SK-N-SH (cell line): ENCODE results near the gene FOXK2.

Experiments
- CTCF ChIP-seq: fragments of 200-600 bp; sonication (generic); IDR thresholded peaks from 2 replicates; pipeline ENCODE4 v1.6.1; 2017; ENCODE audit warnings: antibody characterized with exemption, mild to moderate bottlenecking, moderate library complexity
- EZH2phosphoT487 ChIP-seq: fragments of 200-600 bp; sonication (generic); IDR thresholded peaks from 2 replicates; pipeline ENCODE4 v1.6.1; 2017; ENCODE audit warnings: low read depth, mixed run types, mild to moderate bottlenecking, antibody characterized with exemption, moderate library complexity, borderline replicate concordance
- FOSL2 ChIP-seq: IDR thresholded peaks from 2 replicates; pipeline ENCODE4 v1.4.0; 2012; ENCODE audit warnings: low read depth, mild to moderate bottlenecking, moderate library complexity, borderline replicate concordance
- GABPA ChIP-seq: IDR thresholded peaks from 2 replicates; pipeline ENCODE4 v1.4.0; 2012; ENCODE audit warnings: low read depth, mild to moderate bottlenecking
- MAX ChIP-seq: IDR thresholded peaks from 2 replicates; pipeline ENCODE4 v1.4.0; 2012; ENCODE audit warnings: low read depth
- NFIC ChIP-seq: IDR thresholded peaks from 2 replicates; pipeline ENCODE4 v1.4.0; 2012; ENCODE audit warnings: borderline replicate concordance
- POLR2AphosphoS5 ChIP-seq: IDR thresholded peaks from 2 replicates; pipeline ENCODE4 v1.6.1; 2012; ENCODE audit warnings: low read depth, low read length
- RAD21 ChIP-seq: IDR thresholded peaks from 2 replicates; pipeline ENCODE4 v1.6.1; 2012; ENCODE audit warnings: mild to moderate bottlenecking, low read length
- RCOR1 ChIP-seq: fragments of 150-350 bp; IDR thresholded peaks from 2 replicates; pipeline ENCODE4 v1.6.1; 2017; ENCODE audit warnings: antibody characterized with exemption, low read length
- REST ChIP-seq: IDR thresholded peaks from 2 replicates; pipeline ENCODE4 v1.6.1; 2012; ENCODE audit warnings: mild to moderate bottlenecking, low read depth, low read length, moderate library complexity
- RXRA ChIP-seq: IDR thresholded peaks from 2 replicates; pipeline ENCODE4 v1.4.0; 2012; ENCODE audit warnings: low read depth, mild to moderate bottlenecking, borderline replicate concordance
- SIN3A ChIP-seq: IDR thresholded peaks from 2 replicates; pipeline ENCODE4 v1.6.1; 2012; ENCODE audit warnings: low read depth, mild to moderate bottlenecking, low read length, moderate library complexity, borderline replicate concordance
- TAF1 ChIP-seq: IDR thresholded peaks from 2 replicates; pipeline ENCODE4 v1.6.1; 2012; ENCODE audit warnings: low read depth, mild to moderate bottlenecking, low read length, moderate library complexity, borderline replicate concordance
- TCF12 ChIP-seq: IDR thresholded peaks from 2 replicates; pipeline ENCODE4 v1.4.0; 2012

GRCh38 chr17:82503728-82504308 is 15.7 kb upstream of the FOXK2 start:
- TF ChIP-seq CTCF (no peak), TCF12 (no peak), TAF1 (no peak), RXRA (no peak), RCOR1 (no peak), EZH2phosphoT487 (no peak), RAD21 (no peak), REST (no peak), SIN3A (no peak), FOSL2 (no peak), GABPA (no peak), POLR2AphosphoS5 (no peak), MAX (no peak), NFIC (no peak)
